Karpas-422 (cell line): ENCODE results near the gene SPTSSB. TPM values are rescaled to one million over a fixed set of nuclear protein-coding genes. Genes with fewer than 3 reads are reported as not detected.
A peak's percentile ranks its signal among the peaks of the same experiment; 100 is the strongest.

Source experiments
- DNase-seq: peaks from one replicate; pipeline ENCODE4 v3.0.0-alpha.2; 2015
- H2AFZ ChIP-seq: fragments of 200-600 bp; sonication (generic); 2 replicates; pipeline ENCODE4 v1.6.1; 2014; ENCODE audit warnings: antibody characterized with exemption, low read length, mixed read lengths
- H3K27ac ChIP-seq: fragments of 200-600 bp; sonication (generic); 2 replicates; pipeline ENCODE4 v1.5.1; 2014; ENCODE audit warnings: mild to moderate bottlenecking, low read length, moderate library complexity
- H3K27me3 ChIP-seq: fragments of 200-600 bp; sonication (generic); 2 replicates; pipeline ENCODE4 v1.6.1; 2014; ENCODE audit warnings: low read length, mixed read lengths
- H3K36me3 ChIP-seq: fragments of 200-600 bp; sonication (generic); 2 replicates; pipeline ENCODE4 v1.6.1; 2014; ENCODE audit warnings: low read length, mixed read lengths; ENCODE audit not compliant: insufficient read depth
- H3K4me1 ChIP-seq: fragments of 200-600 bp; sonication (generic); 2 replicates; pipeline ENCODE4 v1.6.1; 2014; ENCODE audit warnings: mild to moderate bottlenecking, low read length, mixed read lengths
- H3K4me2 ChIP-seq: fragments of 200-600 bp; sonication (generic); 2 replicates; pipeline ENCODE4 v1.6.1; 2014; ENCODE audit warnings: low read length, low read depth, mild to moderate bottlenecking; ENCODE audit not compliant: poor library complexity, severe bottlenecking
- H3K4me3 ChIP-seq: fragments of 200-600 bp; sonication (generic); 2 replicates; pipeline ENCODE4 v1.5.1; 2014; ENCODE audit warnings: mild to moderate bottlenecking, antibody characterized with exemption, low read length, mixed read lengths
- H3K79me2 ChIP-seq: fragments of 200-600 bp; sonication (generic); 2 replicates; pipeline ENCODE4 v1.6.1; 2014; ENCODE audit warnings: mild to moderate bottlenecking, low read length, mixed read lengths
- H3K9ac ChIP-seq: fragments of 200-600 bp; sonication (generic); 2 replicates; pipeline ENCODE4 v1.6.0; 2014; ENCODE audit warnings: low read length
- H3K9me2 ChIP-seq: fragments of 200-600 bp; sonication (generic), shearing (Covaris generic); replicated peaks from 2 replicates; pipeline ENCODE4 v1.6.0; 2014; ENCODE audit warnings: mild to moderate bottlenecking, low read length, moderate library complexity; ENCODE audit not compliant: insufficient read depth
- H3K9me3 ChIP-seq: fragments of 300-700, 200-600 bp; sonication (generic); 2 replicates; pipeline ENCODE4 v1.6.1; 2014; ENCODE audit warnings: low read length, mixed read lengths
- H4K20me1 ChIP-seq: fragments of 200-600 bp; sonication (generic); 2 replicates; pipeline ENCODE4 v1.6.1; 2014; ENCODE audit warnings: mild to moderate bottlenecking, antibody characterized with exemption, low read length, low read depth; ENCODE audit not compliant: insufficient read depth
- total RNA-seq: library from RNA; depleted of rRNA; stranded (reverse); fragments of >200 nt; shearing (Covaris generic); gene quantifications from 2 replicates; pipeline ENCODE4 v1.2.3, GENCODE V29; 2014; ENCODE audit warnings: low replicate concordance; rRNA removed

SPTSSB gene
- total RNA-seq, 1 experiment from 2014 or later: not detected

- H3K79me2 ChIP-seq: no peaks in the 10 kb centered on the region
- no peaks in the 10 kb centered on the region for H3K4me1 ChIP-seq
- H4K20me1 ChIP-seq: no peaks in the 10 kb centered on the region
- H3K4me3 ChIP-seq: no peak overlapping the region
- no peaks in the 10 kb centered on the region for H3K36me3 ChIP-seq
- H2AFZ ChIP-seq: no peak overlapping the region
- H3K27me3 ChIP-seq: no peaks in the 10 kb centered on the region
- DNase-seq: peak; percentile 66
- no peak overlapping the region for H3K27ac ChIP-seq
- H3K4me2 ChIP-seq: no peak overlapping the region
- H3K9me2 ChIP-seq: no peaks in the 10 kb centered on the region
- no peak overlapping the region for H3K9ac ChIP-seq
- H3K9me3 ChIP-seq: no peaks in the 10 kb centered on the region
Measured at GRCh38 chr3:161305095-161305991, 66.0 kb downstream of the SPTSSB start.

- Histone ChIP-seq H3K79me2 (no peaks in the 10 kb centered on the region), H3K4me2 (no peak overlapping the region), H3K27ac (no peak overlapping the region), H3K9me3 (no peaks in the 10 kb centered on the region), H3K27me3 (no peaks in the 10 kb centered on the region), H4K20me1 (no peaks in the 10 kb centered on the region), H3K9me2 (no peaks in the 10 kb centered on the region), H3K9ac (no peak overlapping the region), H3K4me1 (no peaks in the 10 kb centered on the region), H3K36me3 (no peaks in the 10 kb centered on the region), H3K4me3 (no peak overlapping the region), H2AFZ (no peak overlapping the region)
- DNase-seq: no peak
Measured at GRCh38 chr3:161296814-161297213, 74.5 kb downstream of the SPTSSB start.

- H4K20me1 ChIP-seq: no peaks in the 10 kb centered on the region
- H2AFZ ChIP-seq: no peak overlapping the region
- H3K4me3 ChIP-seq: no peak overlapping the region
- no peaks in the 10 kb centered on the region for H3K27me3 ChIP-seq
- no peak overlapping the region for H3K4me2 ChIP-seq
- no peaks in the 10 kb centered on the region for H3K9me2 ChIP-seq
- H3K79me2 ChIP-seq: no peaks in the 10 kb centered on the region
- no peaks in the 10 kb centered on the region for H3K4me1 ChIP-seq
- H3K36me3 ChIP-seq: no peaks in the 10 kb centered on the region
- H3K27ac ChIP-seq: no peak overlapping the region
- no peak overlapping the region for H3K9ac ChIP-seq
- H3K9me3 ChIP-seq: no peaks in the 10 kb centered on the region
- no peak for DNase-seq
Measured at GRCh38 chr3:161295325-161295724, 76.0 kb downstream of the SPTSSB start.

Other genes with a start within 250 kb of the SPTSSB start
- gene NMD3, start 150.2 kb downstream of the SPTSSB start, total RNA-seq: 37.4 and 71.9 TPM in 2 replicates
- not detected in 2 replicates for gene OTOL1, start 125.3 kb upstream of the SPTSSB start, total RNA-seq